Esophagus (tissue), 2 donors: ENCODE data around the gene RNLS. TPM values are rescaled to one million over a fixed set of nuclear protein-coding genes. Genes with fewer than 3 reads are reported as not detected.
A peak's percentile ranks its signal among the peaks of the same experiment; 100 is the strongest.
"Not testable (repeated sequence)": the region's sequence is repeated elsewhere in the genome, so short reads cannot be mapped to it uniquely, and the experiment has no call there.

Experiments
- H3K27ac ChIP-seq, 2 donors: one replicate each; pipeline ENCODE4 v1.5.1; 2013; ENCODE audit warnings: low read depth in 2 of 2, mild to moderate bottlenecking in 2 of 2, inconsistent platforms in 1 of 2, low read length in 1 of 2, moderate library complexity in 1 of 2
- H3K27me3 ChIP-seq, 2 donors: one replicate each; pipeline ENCODE4 v1.6.1; 2013; ENCODE audit warnings: low read length in 2 of 2, control low read depth in 1 of 2, mild to moderate bottlenecking in 1 of 2; ENCODE audit not compliant: insufficient read depth in 2 of 2, control insufficient read depth in 1 of 2
- H3K36me3 ChIP-seq, 2 donors: one replicate each; pipeline ENCODE4 v1.6.1; 2013; ENCODE audit warnings: low read length in 1 of 2; ENCODE audit not compliant: control insufficient read depth in 2 of 2, insufficient read depth in 2 of 2
- H3K4me1 ChIP-seq, 2 donors: one replicate each; pipeline ENCODE4 v1.6.1; 2013; ENCODE audit warnings: low read length in 1 of 2; ENCODE audit not compliant: control insufficient read depth in 2 of 2, insufficient read depth in 2 of 2
- H3K4me3 ChIP-seq, 2 donors: one replicate each; pipeline ENCODE4 v1.5.1; 2013; ENCODE audit warnings: low read length in 2 of 2, mild to moderate bottlenecking in 2 of 2, low read depth in 1 of 2, moderate library complexity in 1 of 2
- H3K9me3 ChIP-seq, 2 donors: one replicate each; pipeline ENCODE4 v1.6.1; 2013; ENCODE audit warnings: mild to moderate bottlenecking in 2 of 2, low read depth in 1 of 2, low read length in 1 of 2, moderate library complexity in 1 of 2; ENCODE audit not compliant: control insufficient read depth in 2 of 2, insufficient read depth in 1 of 2
- WGBS, 2 donors: extraction: QIAGEN DNeasy Blood & Tissue Kit; methylation state at CpG; one replicate each; pipeline ENCODE4 v1.1.7; 2013; 5-methylcytosine and 5-hydroxymethylcytosine counted together
- polyA plus RNA-seq, 2 donors: library from polyadenylated mRNA; stranded (reverse); fragments of 200-250 nt; gene quantifications; one replicate each; pipeline ENCODE4 v1.2.3, GENCODE V29; 2013
- donor health status: healthy with polysubstance abuse.
- donor health status: Bipolar disorder and iron deficiency.

The RNLS gene
- polyA plus RNA-seq, 2 donors = 3.3 to 6.7 TPM

DNA sequence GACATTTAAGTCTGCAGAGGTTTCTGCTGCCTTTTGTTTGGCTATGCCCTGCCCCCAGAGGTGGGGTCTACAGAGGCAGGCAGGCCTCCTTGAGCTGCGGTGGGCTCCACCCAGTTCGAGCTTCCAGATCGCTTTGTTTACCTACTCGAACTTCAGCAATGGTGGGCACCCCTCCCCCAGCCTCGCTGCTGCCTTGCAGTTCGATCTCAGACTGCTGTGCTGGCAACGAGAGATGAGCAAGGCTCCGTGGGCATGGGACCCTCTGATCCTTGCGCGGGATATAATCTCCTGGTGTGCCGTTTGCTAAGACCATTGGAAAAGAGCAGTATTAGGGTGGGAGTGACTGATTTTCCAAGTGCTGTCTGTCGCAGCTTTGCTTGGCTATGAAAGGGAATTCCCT is 227.4 kb downstream of the RNLS start:
- not testable (repeated sequence) for H3K36me3 ChIP-seq, H3K27ac ChIP-seq, H3K4me1 ChIP-seq, H3K9me3 ChIP-seq, H3K27me3 ChIP-seq, H3K4me3 ChIP-seq
- WGBS, 2 donors = 90 to 93% methylated on average over 12 of the region's 12 CpGs

DNA sequence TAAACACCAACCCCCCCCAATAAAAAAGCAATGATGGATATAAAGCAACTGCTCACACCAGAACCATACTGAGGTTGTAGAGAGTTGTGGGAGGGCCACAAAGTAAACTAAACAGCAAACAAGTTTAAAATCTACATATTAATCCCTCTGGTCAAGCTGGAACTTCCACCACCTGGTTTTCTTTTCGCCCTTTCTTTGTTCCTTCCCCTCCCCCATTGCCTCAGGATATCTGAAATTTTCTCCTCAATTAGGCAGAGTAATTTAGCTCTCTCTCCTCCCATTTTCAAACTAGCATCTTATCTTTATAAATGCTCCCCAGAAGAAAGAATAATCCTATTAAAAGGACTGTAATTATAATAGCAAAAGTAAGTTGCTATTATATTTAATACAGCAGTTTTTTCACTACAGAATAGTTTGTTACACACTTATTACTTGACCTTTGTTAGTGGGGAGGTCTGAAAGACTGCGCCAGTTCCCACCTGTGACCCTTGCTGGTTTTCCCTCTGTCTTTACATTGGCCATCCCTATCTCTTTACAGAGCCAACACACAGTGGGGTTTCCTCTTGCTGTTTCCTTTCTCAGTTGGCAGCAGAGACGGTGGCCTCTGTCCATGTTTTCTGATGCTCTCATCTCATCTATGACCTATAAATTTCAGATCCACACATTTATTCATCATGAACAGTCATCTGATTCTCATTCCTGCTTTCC is 235.4 kb downstream of the RNLS start:
- Histone ChIP-seq H3K27me3 (no peaks in the 10 kb centered on the region), H3K36me3 (no peaks in the 10 kb centered on the region), H3K4me3 (no peak overlapping the region), H3K27ac (no peak overlapping the region), H3K4me1 (no peaks in the 10 kb centered on the region), H3K9me3 (no peaks in the 10 kb centered on the region)
- WGBS, 2 donors = 85 to 90% methylated on average over 3 of the region's 3 CpGs

DNA sequence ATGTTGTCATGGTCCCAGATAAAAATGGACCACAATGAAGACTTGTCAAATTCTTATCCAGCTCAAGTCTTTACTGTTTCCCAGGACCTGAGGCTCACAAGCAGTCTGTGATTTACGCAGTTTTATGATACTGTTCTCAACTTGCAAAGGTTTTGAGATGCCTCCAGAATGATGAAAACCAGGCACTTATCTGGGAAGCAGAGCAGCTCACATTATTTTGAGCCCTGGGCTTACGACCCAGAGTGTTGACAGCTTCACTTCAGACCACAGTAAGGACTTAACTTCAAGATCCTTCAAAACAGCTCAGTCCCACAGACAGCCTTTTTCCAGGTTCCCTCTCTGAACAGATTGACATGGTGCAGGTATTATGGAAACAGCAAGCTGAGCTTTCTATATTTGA is 236.1 kb downstream of the RNLS start:
- H3K27me3 ChIP-seq = no peaks in the 10 kb centered on the region
- 92 to 96% methylated on average over 2 of the region's 2 CpGs for WGBS, 2 donors

DNA sequence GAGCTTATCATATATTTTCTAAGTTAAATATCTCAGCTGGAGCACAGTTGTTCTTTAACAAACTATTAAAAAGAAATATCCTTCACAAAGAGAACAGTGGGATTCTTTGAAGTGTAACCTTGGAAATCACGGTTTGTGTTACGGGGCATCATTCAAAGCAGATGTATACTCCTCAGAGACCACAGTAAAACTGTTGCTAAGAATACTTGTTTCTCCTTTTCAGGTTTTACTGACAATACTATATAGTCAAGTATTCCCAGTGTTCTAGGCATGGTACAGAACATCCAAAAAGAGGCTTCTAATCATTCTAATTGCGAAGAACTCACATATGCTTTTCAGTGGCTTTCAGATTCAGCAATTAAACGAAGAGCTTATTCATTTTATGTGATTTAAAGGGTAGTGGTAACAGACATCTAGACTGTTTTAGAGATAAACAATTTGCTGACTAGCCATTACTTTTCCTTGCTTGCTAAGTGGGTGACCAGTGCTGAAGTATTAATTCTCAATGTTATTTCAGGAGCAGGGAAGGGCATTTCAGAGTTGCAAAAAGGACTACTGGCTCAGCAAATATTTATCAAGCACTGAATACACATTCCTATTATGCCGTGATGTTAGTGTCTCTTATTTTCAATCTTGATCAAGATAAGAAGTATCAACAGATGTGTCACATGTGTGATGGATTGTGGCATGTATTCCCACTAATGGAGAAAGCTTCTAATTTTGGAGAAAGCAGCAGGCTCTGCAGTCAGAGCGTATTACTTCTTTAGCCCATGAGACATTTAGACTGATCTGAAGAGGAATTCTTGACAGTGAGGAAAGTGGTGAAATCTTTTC is 236.8 kb downstream of the RNLS start:
- Histone ChIP-seq H3K4me3 (no peak overlapping the region), H3K27ac (no peak overlapping the region), H3K36me3 (no peaks in the 10 kb centered on the region), H3K27me3 (no peaks in the 10 kb centered on the region), H3K9me3 (no peaks in the 10 kb centered on the region), H3K4me1 (no peaks in the 10 kb centered on the region)
- WGBS, 2 donors = 63 to 82% methylated on average over 6 of the region's 6 CpGs

More for the DNA sequence above, 236.1 kb downstream of the RNLS start:
- Histone ChIP-seq H3K36me3 (no peaks in the 10 kb centered on the region), H3K4me1 (no peaks in the 10 kb centered on the region), H3K9me3 (no peaks in the 10 kb centered on the region), H3K4me3 (no peak overlapping the region), H3K27ac (no peak overlapping the region)

DNA sequence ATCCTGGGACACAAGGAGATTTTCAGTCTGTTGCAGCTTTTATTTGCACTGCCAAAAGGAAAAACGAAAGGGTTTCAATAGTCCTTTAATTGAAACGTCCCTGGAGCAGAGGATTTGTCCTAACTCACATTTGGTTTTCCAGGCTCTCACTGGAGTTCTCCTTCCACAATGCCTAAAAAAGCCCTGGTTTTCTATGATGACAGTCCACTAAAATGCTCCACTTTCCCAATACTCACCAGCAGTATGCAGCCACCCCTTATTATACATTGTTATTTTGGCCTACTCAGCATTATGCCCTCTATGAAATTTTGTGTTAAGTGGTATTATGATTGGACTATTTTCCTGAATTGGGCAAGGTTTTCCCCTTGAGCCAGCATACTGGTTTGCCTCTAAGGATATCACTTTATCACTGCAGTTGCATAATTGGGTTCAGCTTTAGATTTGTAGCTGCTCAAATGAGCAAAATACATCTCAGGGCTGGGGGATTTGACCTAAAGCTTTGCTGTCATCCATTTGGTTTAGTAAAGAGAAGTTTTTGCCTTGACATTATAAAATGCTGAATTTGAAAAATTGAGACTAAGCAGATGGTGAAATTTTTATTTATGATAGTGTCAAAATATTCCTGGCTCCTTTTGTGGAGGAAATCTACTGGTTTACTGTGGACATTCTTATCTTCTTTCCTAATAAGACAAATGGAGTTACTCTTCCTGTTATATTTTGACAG is 239.2 kb downstream of the RNLS start:
- Histone ChIP-seq H3K4me1 (no peaks in the 10 kb centered on the region), H3K36me3 (no peaks in the 10 kb centered on the region), H3K27me3 (no peaks in the 10 kb centered on the region), H3K9me3 (no peaks in the 10 kb centered on the region), H3K27ac (peak overlapping the region in 1 of 2 donors; percentile 3), H3K4me3 (no peak overlapping the region)
- WGBS, 2 donors = 58 to 64% methylated on average over 2 of the region's 2 CpGs

DNA sequence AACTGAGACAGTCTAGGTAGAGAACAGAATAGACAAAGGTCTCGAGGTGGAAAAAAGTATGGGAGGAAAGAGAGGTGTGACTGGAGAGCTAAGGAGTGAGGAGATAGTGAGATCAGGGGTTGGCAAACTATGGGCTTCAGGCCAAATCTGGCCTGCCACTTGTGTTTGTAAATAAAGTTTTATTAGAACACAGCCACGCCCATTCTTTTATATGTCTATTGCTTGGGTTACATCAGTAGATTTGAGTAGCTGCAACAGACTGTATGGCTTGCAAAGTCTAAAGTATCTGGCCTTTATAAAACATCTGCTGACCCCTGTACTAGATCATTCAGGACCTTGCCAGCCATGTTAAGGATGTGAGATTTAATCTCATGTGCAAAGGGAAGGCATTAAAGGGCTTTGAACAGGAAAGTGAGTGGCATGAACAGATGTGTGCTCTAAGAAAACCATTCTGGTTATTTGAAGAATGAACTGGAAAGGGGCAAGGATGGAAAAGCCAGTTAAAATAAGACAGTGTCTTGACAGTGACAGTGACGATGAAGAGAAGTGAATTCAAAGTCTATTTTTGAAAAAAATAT is 240.3 kb downstream of the RNLS start:
- no peaks in the 10 kb centered on the region for H3K36me3 ChIP-seq
- H3K27me3 ChIP-seq = no peaks in the 10 kb centered on the region
- 95% methylated on average over 3 of the region's 3 CpGs for WGBS, 2 donors
- H3K9me3 ChIP-seq = no peaks in the 10 kb centered on the region
- no peaks in the 10 kb centered on the region for H3K4me1 ChIP-seq
- H3K27ac ChIP-seq = no peak overlapping the region
- H3K4me3 ChIP-seq = no peak overlapping the region

DNA sequence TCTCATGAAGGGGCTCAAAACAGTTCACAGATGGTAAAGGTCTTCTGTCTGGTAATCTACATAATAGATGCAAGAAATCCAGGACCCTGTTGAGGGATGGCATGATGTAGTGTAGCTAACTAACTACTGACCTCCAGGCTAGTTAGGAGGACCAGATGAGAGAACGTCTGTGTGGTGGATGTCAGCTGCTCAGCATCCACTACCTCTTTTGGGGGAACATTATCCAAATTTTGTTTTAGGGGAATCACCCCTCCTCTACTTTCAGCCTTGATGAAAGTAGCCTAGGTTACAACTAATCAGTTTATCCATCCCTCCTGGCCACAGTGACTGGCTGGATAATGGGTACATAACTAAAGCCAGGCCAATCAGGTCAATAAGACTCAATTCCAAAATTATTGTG is 246.0 kb downstream of the RNLS start:
- Histone ChIP-seq H3K4me1 (no peaks in the 10 kb centered on the region), H3K36me3 (no peaks in the 10 kb centered on the region), H3K27ac (no peak overlapping the region), H3K27me3 (no peaks in the 10 kb centered on the region), H3K4me3 (no peak overlapping the region), H3K9me3 (no peaks in the 10 kb centered on the region)
- 98 to 100% methylated on average over 1 of the region's 1 CpG for WGBS, 2 donors

DNA sequence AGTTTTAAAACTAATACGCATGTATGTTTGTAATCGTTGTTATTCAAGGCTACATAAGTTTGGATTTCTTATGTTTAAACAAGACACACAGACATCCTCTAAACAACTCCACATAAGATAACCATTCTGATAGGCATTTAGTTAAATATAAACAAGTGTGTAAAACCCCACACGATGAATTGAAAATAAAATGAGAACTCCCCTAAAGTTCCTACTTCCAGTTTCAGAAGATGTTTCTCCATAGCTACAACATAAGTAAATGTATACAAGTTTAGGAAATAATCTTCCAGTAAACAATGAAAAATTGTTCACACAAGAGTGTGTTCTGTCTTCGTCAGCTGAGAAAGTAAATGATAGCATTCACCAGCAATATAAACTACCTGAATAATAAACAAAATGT is 246.8 kb downstream of the RNLS start:
- Histone ChIP-seq H3K27me3 (no peaks in the 10 kb centered on the region), H3K4me3 (no peak overlapping the region), H3K4me1 (no peaks in the 10 kb centered on the region), H3K27ac (no peak overlapping the region), H3K36me3 (no peaks in the 10 kb centered on the region), H3K9me3 (no peaks in the 10 kb centered on the region)
- WGBS, 2 donors = 69 to 74% methylated on average over 4 of the region's 4 CpGs

DNA sequence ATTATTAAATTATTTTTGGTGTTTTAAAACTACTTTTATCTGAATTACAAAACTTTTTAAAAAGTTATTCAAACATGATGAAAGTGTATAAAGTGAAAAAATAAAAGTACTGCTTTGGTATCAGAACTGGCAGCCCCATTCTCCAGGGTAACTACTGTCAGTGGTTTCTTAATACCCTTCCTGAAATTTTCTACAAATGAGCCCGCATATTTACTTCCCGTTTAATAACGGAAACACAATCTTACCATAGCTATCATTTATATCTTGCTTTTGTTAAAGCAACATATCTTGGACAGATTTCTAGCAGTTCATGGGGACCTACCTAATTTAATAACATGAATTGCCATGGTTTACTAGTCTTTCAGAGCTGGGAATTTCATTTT is 249.9 kb downstream of the RNLS start:
- Histone ChIP-seq H3K27me3 (no peaks in the 10 kb centered on the region), H3K4me1 (no peaks in the 10 kb centered on the region), H3K27ac (no peak overlapping the region), H3K36me3 (no peaks in the 10 kb centered on the region), H3K4me3 (no peak overlapping the region), H3K9me3 (no peaks in the 10 kb centered on the region)
- 84 to 86% methylated on average over 3 of the region's 3 CpGs for WGBS, 2 donors
